GM19043 (cell line): ENCODE data around the gene FBXL3.
A peak's percentile ranks its signal among the peaks of the same experiment; 100 is the strongest.
"Not testable (repeated sequence)": the region's sequence is repeated elsewhere in the genome, so short reads cannot be mapped to it uniquely, and the experiment has no call there.

Experiments
- ATAC-seq: cut with Tn5 transposase; IDR thresholded peaks from one replicate; pipeline ENCODE4 v1.9.1; 2021; ENCODE audit warnings: low read depth; ENCODE audit not compliant: unreplicated experiment

The FBXL3 gene

DNA sequence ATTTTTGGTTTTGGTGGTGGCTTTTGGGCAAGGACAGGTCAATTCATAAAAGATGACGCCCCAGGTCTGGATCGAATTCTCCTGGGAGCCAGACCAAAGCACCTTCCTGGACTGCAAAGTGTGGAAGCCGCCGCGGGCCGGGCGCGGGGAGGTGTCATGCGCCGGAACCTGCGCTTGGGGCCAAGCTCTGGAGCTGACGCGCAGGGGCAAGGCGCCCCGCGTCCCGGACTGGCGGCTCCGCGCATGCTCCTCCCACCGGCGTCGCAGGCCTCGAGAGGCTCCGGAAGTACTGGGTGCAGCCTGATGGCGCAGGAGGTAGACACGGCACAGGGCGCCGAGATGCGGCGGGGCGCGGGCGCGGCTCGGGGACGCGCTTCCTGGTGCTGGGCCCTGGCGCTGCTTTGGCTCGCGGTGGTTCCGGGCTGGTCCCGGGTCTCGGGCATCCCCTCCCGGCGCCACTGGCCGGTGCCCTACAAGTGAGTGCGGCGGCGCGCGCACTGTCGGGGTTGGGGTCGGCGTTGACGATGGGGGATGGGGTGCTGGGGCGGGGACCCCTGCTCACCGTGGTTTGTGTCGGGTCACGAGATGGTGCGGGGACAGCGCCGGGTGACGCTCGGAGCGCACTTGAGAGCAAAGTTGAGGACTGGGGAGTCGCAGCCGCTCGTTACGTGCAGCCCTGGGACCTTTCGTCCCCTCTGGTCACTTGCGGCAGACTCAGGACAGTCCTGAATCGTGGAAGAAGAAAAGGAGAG, 35.0 kb downstream of the FBXL3 start, which contains the start of gene CLN5:
Gene CLN5, plus strand, starts transcription at position 286 of the 752 bp plus-strand sequence. Its CDS starts 18 bp downstream, at position 304.
- peak; percentile 94 for ATAC-seq

GRCh38 chr13:76991432-76991795, 35.5 kb downstream of the FBXL3 start:
- ATAC-seq = peak; percentile 54

DNA sequence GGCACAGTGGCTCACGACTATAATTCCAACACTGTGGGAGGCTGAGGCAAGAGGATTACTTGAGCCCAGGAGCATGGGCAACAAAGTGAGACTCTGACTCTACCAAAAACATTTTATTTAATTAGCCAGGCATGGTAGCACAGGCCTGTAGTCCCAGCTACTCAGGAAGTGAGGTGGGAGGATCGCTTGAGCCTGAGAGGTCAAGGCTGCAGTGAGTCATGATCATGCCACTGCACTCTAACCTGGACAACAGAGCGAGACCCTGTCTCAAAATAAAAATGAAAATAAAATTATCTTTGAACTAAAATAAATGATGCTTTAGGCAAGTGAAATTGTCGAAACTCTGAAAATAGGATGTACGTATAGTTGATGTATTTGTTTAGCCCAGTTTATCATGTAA, 43.3 kb downstream of the FBXL3 start:
- no peak for ATAC-seq

DNA sequence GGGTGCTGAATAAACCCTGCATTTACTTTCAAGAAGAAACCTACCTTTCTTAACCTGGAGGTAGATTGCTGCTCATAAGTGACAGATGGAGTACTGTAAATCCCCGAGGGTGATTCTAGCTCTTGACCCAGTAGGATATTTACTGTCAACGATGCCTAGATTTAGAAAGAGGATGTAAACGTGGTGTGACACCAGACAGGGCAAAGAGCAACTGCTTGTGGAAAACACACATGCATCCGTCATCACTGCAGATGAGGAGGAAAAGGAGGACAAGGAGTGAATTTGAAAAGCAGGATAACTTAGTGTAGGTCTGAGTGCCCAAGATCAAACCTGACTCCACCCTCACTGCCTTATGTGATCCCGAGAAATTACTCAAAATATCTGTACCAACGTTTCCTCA, 44.9 kb downstream of the FBXL3 start:
- no peak for ATAC-seq

DNA sequence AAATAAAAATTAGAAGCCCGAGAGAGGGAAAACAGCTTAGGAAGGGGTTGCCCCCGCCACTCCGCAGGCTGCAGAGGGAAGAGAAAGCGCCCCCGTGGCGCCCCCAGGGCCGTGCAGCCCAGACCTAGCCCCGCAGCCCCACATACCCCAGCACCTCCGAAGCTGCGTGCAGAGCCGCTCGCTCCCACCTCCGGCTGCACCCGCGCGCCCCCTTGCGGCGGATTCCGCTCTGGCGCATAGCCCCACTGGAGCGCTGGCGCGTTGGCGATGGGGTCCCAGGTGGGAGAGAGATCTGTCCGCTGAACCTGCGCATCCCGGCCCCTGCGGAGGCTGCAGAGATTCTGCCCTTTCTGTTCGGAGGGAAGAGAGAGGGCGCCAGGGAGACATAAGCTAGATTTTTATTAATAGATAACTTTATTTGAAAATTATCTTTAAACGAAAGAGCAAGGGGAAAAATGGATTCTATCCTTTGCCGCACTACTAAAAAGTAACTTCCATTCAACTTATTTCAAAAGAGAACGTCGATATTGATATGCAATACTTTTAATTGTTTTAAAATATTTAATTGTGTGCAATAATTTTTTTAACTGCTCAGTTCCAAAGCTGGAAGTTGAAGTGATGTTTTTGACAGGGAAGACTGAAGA, 46.8 kb downstream of the FBXL3 start:
- peak; percentile 99 for ATAC-seq

DNA sequence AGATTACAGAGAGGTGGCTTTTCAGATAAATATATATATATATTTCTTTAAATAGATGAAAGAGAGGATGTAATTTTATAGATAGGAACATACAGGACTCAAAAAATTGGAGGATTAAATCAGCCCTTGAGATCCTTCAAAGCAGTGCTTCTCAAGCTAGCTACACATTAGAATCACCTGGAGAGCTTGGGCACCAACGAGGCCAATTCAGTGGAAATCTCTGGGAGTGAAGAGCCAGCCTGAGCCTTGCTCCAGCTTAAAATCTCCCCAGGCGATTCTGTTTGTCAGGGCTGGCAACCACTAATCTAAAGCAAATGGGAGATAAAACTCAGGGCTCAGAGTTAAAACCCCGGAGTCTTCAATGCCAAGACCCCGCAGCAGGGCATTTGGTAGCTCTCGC, 50.0 kb downstream of the FBXL3 start:
- ATAC-seq = no peak

DNA sequence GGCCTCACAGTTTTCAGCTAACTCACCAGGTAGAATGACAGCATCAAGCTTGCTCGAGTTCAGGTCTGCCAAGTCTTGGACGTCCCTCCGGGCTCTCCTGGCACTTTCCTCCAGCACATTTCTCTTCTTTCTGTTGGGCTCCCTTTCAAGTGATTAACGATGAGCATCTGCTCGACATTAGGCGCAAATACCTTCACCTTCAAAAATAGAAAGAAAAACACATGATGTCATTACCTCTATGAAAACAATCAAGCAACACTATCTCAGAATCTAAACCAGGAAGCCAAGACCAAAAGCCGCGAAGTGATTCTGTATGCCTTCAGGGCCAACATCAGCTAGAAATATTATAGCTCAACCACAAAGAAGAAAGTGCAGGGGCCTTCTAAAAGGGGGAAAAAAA, 50.5 kb downstream of the FBXL3 start:
- ATAC-seq = no peak

DNA sequence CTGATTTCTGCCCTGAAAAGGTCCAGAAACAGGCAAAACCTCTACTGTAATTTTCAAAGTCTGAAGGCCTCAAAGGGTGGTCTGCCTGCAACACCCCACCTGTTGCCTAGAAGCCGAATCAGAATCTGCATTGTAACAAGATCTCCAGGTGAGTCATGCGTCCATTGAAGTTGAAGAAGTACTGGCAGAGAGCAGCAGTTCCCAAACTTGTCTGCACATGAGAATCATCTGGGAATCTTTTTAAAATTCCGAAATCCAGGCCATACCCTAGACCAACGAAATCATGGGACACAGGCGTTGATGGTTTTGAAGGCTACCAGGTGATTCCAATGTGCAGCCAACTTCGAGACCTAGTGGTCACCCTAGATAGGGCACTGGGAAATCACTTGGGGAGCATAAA, 51.1 kb downstream of the FBXL3 start:
- ATAC-seq = no peak

- no peak for ATAC-seq
Observed at GRCh38 chr13:76974618-76974975, 52.4 kb downstream of the FBXL3 start.

- ATAC-seq = no peak
Observed at GRCh38 chr13:76973920-76974617, 52.9 kb downstream of the FBXL3 start.

DNA sequence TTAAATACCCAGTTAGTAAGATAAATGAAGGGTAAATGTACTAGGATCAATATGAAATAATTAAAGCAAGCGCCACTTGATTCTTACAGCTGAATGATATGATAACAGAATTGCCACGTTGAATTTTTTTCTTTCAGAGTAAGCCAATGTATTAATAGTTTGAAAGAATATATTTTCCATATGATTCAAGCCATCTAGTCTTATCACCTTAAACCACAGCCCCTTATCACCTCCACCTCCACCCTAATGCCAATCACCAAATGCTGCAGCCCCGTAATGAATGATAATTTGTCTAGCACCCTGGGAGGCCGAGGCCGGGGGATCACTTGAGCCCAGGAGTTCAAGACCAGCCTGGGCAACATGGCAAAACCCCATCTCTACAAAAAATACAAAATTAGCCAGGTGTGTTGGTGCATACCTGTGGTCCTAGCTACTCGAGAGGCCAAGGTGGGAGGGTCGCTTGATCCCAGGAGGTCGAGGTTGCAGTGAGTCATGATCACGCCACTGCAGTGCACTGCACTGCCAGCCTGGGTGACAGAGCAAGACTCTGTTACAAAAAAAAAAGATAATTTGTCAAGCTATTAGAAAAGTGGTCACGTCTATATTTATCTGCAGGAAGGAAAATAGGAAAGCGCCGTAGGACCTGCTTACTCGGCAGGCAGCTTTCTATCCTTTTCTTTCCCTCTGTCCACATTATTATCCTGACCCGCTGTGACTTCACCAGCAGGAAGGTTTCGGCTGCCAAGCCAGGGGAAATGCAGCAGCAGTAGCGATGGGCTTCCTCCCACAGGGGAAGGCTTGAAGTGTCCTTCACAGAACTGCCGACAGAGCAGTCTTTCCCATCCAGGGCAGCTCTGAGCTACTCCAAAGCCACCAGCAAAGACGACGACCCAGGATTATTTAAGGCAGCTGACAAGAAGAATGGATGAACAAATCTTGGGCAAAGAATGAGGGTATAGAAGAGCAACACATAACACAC, 54.8 kb downstream of the FBXL3 start:
- ATAC-seq = no peak

DNA sequence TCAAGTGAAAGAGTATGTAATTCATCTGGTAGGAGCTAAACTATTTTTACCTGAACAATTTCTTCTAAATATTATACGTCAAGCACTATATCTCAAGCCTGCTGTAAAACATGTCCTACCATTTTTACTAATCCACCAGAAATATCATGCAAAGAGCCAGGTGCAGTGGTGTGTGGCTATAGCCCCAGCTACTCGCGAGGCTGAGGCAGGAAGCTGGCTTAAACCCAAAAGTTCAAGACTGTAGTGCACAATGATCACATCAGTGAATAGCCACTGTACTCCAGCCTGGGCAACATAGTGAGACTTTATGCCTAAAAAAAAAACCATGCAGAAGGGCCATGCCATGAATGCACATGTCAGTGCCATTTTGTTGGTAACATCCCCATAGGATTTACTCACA, 55.7 kb downstream of the FBXL3 start:
- ATAC-seq = no peak

- ATAC-seq = no peak
Observed at GRCh38 chr13:76969488-76970365, 57.2 kb downstream of the FBXL3 start.

- ATAC-seq = no peak
Observed at GRCh38 chr13:76968041-76968440, 58.9 kb downstream of the FBXL3 start.

DNA sequence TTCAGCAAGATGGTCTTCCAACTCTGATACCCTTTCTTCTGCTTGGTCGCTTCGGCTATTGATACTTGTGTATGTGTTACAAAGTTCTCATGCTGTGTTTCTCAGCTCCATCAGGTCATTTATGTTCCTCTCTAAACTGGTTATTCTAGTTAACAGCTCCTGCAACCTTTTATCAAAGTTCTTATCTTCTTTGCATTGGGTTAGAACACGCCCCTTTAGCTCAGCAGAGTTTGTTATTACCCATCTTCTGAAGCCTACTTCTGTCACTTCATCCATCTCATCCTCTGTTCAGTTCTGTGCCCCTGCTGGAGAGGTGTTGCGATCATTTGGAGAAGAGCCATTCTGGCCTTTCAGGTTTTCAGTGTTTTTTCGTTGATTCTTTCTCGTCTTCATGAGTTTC, 59.9 kb downstream of the FBXL3 start:
- no peak for ATAC-seq

GRCh38 chr13:76965759-76966421, 61.1 kb downstream of the FBXL3 start:
- ATAC-seq = no peak

DNA sequence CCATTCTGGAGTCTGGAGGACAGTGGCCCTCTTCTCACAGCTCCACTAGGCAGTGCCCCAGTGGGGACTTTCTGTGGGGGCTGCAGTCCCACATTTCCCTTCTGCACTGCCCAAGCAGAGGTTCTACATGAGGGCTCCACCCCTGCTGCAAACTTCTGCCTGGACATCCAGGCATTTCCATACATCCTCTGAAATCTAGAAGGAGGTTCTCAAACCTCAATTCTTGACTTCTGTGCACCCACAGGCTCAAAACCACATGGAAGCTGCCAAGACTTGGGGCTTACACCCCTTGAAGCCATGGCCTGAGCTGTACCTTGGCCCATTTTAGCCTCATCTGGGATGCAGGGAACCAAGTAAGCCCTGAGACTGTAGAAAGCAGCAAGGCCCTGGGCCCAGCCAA, 67.2 kb downstream of the FBXL3 start:
- not testable (repeated sequence) for ATAC-seq

GRCh38 chr13:76958841-76959432, 68.0 kb downstream of the FBXL3 start:
- ATAC-seq = no peak

DNA sequence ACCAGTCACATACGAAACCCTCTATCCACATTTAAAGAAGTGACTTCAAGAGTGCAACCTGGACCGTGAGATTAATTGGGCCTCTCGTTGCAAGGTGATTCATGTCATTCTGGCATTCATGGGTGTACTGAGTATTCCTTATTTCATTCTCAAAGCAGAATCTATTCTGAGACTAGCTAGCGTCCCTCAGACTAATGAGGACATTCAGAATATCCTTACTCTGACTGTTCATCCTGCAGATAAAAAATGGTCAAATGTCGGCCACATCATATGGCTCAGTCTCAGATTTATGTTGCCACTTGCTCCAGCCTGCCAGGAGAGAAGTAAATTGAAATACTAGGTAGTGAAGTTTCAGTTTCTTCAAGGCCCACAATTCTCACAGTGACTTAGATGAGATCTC, 71.3 kb downstream of the FBXL3 start:
- no peak for ATAC-seq
